GM12875 (cell line): ENCODE results near the gene IL4.

Source experiments
- H3K4me3 ChIP-seq: one replicate; pipeline ENCODE4 v1.5.1; 2011; ENCODE audit warnings: low read depth, low read length, control low read depth
- TF ChIP-seq, protein P1 (sequence below): IDR thresholded peaks from 2 replicates; pipeline ENCODE4 v1.5.1; 2011; ENCODE audit warnings: low read depth, mild to moderate bottlenecking, control low read depth, inconsistent platforms, low read length, moderate library complexity, borderline replicate concordance; ENCODE audit not compliant: insufficient read depth

The IL4 gene

DNA sequence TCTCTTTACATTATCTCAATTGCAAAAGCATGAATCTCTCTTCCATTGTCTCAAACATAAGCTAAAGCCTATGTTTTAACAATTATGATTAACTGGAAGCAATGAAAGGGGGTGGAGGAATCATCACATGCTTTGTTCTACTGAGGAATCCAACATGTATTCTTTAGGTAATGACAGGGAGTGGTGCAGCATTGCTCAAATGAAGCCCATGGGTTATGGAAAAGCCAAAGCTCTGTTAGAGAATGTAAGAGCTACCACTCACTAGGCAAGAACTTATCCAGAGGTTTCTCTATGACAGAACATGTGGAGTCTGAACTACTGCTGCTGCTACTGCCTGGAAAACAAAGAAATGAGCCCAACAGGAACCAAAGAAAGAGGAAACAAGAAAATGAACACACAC lies 34.9 kb downstream of the IL4 start:
- TF ChIP-seq, protein P1, sequence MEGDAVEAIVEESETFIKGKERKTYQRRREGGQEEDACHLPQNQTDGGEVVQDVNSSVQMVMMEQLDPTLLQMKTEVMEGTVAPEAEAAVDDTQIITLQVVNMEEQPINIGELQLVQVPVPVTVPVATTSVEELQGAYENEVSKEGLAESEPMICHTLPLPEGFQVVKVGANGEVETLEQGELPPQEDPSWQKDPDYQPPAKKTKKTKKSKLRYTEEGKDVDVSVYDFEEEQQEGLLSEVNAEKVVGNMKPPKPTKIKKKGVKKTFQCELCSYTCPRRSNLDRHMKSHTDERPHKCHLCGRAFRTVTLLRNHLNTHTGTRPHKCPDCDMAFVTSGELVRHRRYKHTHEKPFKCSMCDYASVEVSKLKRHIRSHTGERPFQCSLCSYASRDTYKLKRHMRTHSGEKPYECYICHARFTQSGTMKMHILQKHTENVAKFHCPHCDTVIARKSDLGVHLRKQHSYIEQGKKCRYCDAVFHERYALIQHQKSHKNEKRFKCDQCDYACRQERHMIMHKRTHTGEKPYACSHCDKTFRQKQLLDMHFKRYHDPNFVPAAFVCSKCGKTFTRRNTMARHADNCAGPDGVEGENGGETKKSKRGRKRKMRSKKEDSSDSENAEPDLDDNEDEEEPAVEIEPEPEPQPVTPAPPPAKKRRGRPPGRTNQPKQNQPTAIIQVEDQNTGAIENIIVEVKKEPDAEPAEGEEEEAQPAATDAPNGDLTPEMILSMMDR: no peak
- no peak overlapping the region for H3K4me3 ChIP-seq

DNA sequence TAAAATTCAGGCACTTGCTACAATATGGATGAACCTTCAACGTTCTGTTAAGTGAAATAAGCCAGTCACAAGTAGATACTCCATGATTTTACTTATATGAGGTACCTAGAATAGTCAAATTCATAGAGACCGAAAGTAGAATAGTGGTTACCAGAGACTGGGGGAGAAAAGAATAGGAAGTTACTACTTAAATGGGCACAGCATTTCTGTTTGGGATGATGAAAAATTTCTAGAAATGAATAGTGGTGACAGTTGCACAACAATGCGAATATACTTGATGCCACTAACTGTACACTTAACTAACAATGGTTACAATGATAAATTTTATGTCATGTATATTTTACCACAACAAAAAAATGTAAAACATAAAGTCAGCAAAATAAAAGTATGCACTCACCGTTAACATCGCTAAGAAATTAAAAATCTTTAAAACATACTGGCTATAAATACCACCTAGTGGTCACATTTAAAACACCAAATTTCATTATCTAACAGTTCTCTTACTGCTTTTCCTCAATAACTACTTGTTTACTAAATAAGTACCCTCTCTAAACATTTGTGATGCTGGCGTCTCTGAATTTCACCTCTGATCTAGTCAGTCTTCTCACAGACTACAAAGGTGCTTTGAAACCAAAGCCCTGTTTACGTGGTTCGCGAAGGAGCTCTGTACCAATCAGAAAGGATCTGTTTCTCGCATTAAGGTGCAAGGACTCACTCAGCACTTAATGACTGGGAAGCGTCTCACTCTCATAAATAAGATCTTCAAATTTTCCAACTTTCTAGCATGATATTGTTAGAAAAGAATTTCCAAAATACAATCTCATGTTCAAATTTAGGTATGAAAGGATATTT lies 40.9 kb downstream of the IL4 start:
- TF ChIP-seq, protein P1: no peak
- no peak overlapping the region for H3K4me3 ChIP-seq

DNA sequence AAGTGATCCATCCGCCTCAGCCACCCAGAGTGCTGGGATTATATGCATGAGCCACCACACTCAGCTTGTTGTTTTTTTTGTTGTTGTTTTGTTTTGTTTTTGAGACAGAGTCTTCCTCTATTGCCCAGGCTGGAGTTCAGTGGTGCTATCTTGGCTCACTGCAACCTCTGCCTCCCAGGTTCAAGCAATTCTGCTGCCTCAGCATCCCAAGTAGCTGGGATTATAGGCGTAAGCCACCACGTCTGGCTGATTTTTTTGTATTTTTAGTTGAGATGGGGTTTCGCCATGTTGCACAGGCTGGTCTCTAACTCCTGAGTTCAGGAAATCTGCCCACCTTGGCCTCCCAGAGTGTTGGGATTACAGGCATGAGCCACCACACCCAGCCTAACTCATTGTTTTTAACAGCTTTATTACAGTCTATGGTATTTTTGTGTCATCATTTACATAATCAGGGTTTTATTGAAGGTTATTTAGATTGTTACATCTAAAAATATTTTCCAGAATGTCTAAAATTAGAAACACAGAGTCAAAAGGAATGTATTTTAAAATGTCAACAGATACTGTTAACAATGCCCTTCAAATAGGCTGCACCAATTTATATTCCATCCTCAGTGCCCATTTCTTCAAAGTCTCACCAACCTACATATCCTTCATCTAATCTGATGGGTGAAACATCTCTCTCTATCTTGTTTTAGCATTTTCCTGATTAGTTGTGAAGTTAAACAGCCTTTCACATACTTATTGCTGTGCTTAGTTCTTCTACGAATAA lies 44.9 kb downstream of the IL4 start:
- H3K4me3 ChIP-seq: no peak overlapping the region
- TF ChIP-seq, protein P1: no peak

DNA sequence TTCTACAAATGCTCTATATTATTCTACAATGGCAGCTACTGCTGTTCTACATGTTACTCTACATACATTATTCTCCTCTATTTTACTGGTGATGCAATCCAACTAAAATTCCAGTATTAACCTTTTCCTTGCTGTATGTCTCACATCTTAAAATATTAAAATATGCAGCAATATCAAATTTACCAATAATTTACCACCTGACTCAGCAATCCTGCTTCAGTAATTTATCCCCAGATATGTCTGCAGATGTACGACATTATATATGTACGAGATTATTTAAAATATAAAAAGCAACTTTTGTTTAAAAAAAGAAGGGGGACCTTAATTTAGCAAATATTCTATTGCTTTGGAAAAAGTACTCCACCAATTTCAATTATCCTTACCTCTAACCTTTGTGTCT lies 52.0 kb downstream of the IL4 start:
- H3K4me3 ChIP-seq: no peak overlapping the region
- TF ChIP-seq, protein P1: no peak

DNA sequence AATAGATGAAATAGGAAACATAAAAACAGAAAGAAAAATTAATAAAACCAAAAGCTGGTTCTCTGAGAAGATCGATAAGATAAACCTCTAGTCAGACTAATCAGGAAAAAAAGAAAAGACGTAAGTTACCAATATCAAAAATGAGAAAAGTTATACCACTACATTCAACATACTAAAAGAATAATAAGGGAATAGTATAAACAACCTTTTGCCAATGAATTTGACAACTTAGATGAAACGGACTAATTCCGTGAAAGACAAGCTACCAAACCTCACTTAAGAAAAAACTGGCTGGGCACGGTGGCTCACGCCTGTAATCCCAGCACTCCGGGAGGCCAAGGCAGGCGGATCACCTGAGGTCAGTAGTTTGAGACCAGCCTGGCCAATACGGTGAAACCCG lies 56.1 kb downstream of the IL4 start:
- H3K4me3 ChIP-seq: no peak overlapping the region
- TF ChIP-seq, protein P1: no peak
